Embryonic facial prominence (tissue), 1 donor: ENCODE results near the gene LAIR2.

Experiments
- DNase-seq: peaks from one replicate; pipeline ENCODE4 v3.0.0-alpha.2; 2016; ENCODE audit errors: extremely low spot score

LAIR2 gene

GRCh38 chr19:54534156-54534555 is 31.5 kb downstream of the LAIR2 start:
- no peak for DNase-seq

GRCh38 chr19:54535601-54536000 is 33.0 kb downstream of the LAIR2 start:
- no peak for DNase-seq

GRCh38 chr19:54536956-54537355 is 34.3 kb downstream of the LAIR2 start:
- DNase-seq: no peak

- DNase-seq: no peak
Measured at GRCh38 chr19:54541712-54542111, 39.1 kb downstream of the LAIR2 start.

- DNase-seq: no peak
Measured at GRCh38 chr19:54548806-54549205, 46.2 kb downstream of the LAIR2 start.

GRCh38 chr19:54549224-54549623 is 46.6 kb downstream of the LAIR2 start:
- no peak for DNase-seq

- no peak for DNase-seq
Measured at GRCh38 chr19:54551293-54551692, 48.7 kb downstream of the LAIR2 start.

- no peak for DNase-seq
Measured at GRCh38 chr19:54551950-54552912, 49.6 kb downstream of the LAIR2 start.

- no peak for DNase-seq
Measured at GRCh38 chr19:54552913-54553310, 50.3 kb downstream of the LAIR2 start.

- no peak for DNase-seq
Measured at GRCh38 chr19:54554006-54554405, 51.4 kb downstream of the LAIR2 start.

- DNase-seq: no peak
Measured at GRCh38 chr19:54554896-54555295, 52.3 kb downstream of the LAIR2 start.

- DNase-seq: no peak
Measured at GRCh38 chr19:54556194-54556593, 53.6 kb downstream of the LAIR2 start.

- DNase-seq: no peak
Measured at GRCh38 chr19:54558339-54558738, 55.7 kb downstream of the LAIR2 start.
